ENCODE data around the gene FNDC5.

DNA sequence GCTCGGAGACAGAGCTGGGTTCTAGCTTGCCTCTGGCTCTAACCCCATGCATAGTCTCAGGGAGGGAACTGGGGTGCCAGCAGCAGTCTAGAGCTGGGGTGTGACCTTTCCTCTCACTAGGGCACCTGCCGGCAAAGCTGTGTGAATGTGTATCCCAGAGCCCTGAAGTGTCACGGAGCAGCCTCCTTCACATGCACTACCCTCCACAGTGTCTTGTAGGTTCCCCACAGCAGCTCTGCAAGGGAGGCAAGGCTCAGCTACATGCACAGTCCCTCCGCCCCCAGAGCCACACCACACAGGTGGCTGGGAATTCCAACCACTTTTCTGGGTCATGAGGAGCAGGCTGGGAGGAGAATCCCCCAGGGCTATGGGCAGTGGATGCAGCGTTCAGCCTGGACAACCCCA, 7.9 kb upstream of the FNDC5 start:
- TF ChIP-seq, protein P1, sequence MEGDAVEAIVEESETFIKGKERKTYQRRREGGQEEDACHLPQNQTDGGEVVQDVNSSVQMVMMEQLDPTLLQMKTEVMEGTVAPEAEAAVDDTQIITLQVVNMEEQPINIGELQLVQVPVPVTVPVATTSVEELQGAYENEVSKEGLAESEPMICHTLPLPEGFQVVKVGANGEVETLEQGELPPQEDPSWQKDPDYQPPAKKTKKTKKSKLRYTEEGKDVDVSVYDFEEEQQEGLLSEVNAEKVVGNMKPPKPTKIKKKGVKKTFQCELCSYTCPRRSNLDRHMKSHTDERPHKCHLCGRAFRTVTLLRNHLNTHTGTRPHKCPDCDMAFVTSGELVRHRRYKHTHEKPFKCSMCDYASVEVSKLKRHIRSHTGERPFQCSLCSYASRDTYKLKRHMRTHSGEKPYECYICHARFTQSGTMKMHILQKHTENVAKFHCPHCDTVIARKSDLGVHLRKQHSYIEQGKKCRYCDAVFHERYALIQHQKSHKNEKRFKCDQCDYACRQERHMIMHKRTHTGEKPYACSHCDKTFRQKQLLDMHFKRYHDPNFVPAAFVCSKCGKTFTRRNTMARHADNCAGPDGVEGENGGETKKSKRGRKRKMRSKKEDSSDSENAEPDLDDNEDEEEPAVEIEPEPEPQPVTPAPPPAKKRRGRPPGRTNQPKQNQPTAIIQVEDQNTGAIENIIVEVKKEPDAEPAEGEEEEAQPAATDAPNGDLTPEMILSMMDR (conservative IDR thresholded peaks at IDR 0.05): no peak
- TF ChIP-seq ZFX (IDR thresholded peaks at IDR 0.05): no peak
